ENCODE data around the gene SF3B1.
"Not testable (repeated sequence)": the region's sequence is repeated elsewhere in the genome, so short reads cannot be mapped to it uniquely, and the experiment has no call there.

Gene SF3B1

DNA sequence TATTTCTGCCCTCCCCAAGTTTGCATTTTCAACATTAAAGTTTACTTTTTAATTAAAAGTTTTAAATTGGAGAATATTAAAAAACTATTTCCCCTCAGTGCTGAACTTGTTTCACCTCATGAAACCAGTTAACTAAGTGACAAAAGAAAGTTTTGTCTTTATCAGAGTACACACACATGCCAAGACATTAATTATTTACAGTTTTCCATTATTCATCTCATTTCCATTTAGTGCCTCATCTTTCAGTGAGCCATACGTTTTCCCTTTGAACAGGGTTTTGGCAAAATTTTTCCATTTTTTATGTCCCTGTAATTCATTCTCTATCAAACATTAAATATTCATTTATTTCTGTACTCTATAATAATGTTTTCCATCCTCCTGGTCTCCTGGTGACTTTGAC lies 53.2 kb downstream of the SF3B1 start:
- Histone ChIP-seq H4K91ac (ENCODE audit: low read depth, low read length, poor library complexity) (no peak overlapping the region), H4K8ac (ENCODE audit: low read depth, low read length) (no peak overlapping the region), H3K14ac (ENCODE audit: low read length) (no peak overlapping the region), H3K4me1 (ENCODE audit: control insufficient read depth in 2 of 2, insufficient read depth in 1 of 2, low read depth in 1 of 2, low read length in 2 of 2) (peaks cover 0 to 8% of the 10 kb centered on the region in 2 donors), H3K9ac (ENCODE audit: low read depth, low read length, poor library complexity) (no peak overlapping the region), H3K4ac (ENCODE audit: low read length) (no peak overlapping the region), H3K18ac (ENCODE audit: low read length) (no peak overlapping the region), H3K23ac (ENCODE audit: low read depth, low read length, poor library complexity) (no peak overlapping the region), H3K4me2 (ENCODE audit: insufficient read depth, low read length, poor library complexity, severe bottlenecking) (no peak overlapping the region), H2BK5ac (ENCODE audit: low read length) (no peak overlapping the region), H3K27me3 (ENCODE audit: control insufficient read depth in 3 of 3, insufficient read depth in 3 of 3, low read depth in 1 of 3, low read length in 3 of 3) (no peaks in the 10 kb centered on the region), H3K4me3 (ENCODE audit: low read length in 2 of 2) (no peak overlapping the region), H3K27ac (replicated peaks; ENCODE audit: low read length) (no peak overlapping the region), H2BK120ac (ENCODE audit: low read depth, low read length) (no peak overlapping the region), H2AFZ (ENCODE audit: low read length) (no peak overlapping the region), H2AK5ac (ENCODE audit: low read depth, low read length) (no peak overlapping the region), H2BK12ac (ENCODE audit: low read length) (no peak overlapping the region), H2BK15ac (ENCODE audit: low read length) (no peak overlapping the region), H3K9me3 (replicated peaks in 1 of 2; ENCODE audit: control insufficient read depth in 2 of 2, insufficient read depth in 1 of 2, low read depth in 1 of 2, low read length in 2 of 2) (no peaks in the 10 kb centered on the region), H3K36me3 (replicated peaks in 1 of 2; ENCODE audit: control insufficient read depth in 2 of 2, insufficient read depth in 2 of 2, low read length in 2 of 2) (no peaks in the 10 kb centered on the region), H3K79me1 (ENCODE audit: low read depth, low read length) (no peaks in the 10 kb centered on the region)
- no CpG with 5 or more reads among the region's 1 CpG for WGBS, 2 donors (ENCODE audit: extremely low coverage in 2 of 2, insufficient read length in 2 of 2, insufficient replicate concordance in 1 of 2)
- DNase-seq (ENCODE audit: low spot score): no peak

GRCh38 chr2:197379918-197380309 lies 54.9 kb downstream of the SF3B1 start:
- H3K9ac ChIP-seq (ENCODE audit: low read depth, low read length, poor library complexity); H3K27ac ChIP-seq (replicated peaks; ENCODE audit: low read length); H3K14ac ChIP-seq (ENCODE audit: low read length); H2AFZ ChIP-seq (ENCODE audit: low read length); H3K9me3 ChIP-seq (replicated peaks in 1 of 2; ENCODE audit: control insufficient read depth in 2 of 2, insufficient read depth in 1 of 2, low read depth in 1 of 2, low read length in 2 of 2); H3K4me1 ChIP-seq (ENCODE audit: control insufficient read depth in 2 of 2, insufficient read depth in 1 of 2, low read depth in 1 of 2, low read length in 2 of 2); H3K4me2 ChIP-seq (ENCODE audit: insufficient read depth, low read length, poor library complexity, severe bottlenecking); H3K4me3 ChIP-seq (ENCODE audit: low read length in 2 of 2); H3K23ac ChIP-seq (ENCODE audit: low read depth, low read length, poor library complexity); H3K36me3 ChIP-seq (replicated peaks in 1 of 2; ENCODE audit: control insufficient read depth in 2 of 2, insufficient read depth in 2 of 2, low read length in 2 of 2); H2BK120ac ChIP-seq (ENCODE audit: low read depth, low read length); H2BK12ac ChIP-seq (ENCODE audit: low read length); H2AK5ac ChIP-seq (ENCODE audit: low read depth, low read length); H2BK15ac ChIP-seq (ENCODE audit: low read length); H4K91ac ChIP-seq (ENCODE audit: low read depth, low read length, poor library complexity); H3K79me1 ChIP-seq (ENCODE audit: low read depth, low read length); H4K8ac ChIP-seq (ENCODE audit: low read depth, low read length); H3K27me3 ChIP-seq (ENCODE audit: control insufficient read depth in 3 of 3, insufficient read depth in 3 of 3, low read depth in 1 of 3, low read length in 3 of 3); H2BK5ac ChIP-seq (ENCODE audit: low read length); H3K18ac ChIP-seq (ENCODE audit: low read length); DNase-seq (ENCODE audit: low spot score); H3K4ac ChIP-seq (ENCODE audit: low read length): not testable (repeated sequence)
- WGBS, 2 donors (ENCODE audit: extremely low coverage in 2 of 2, insufficient read length in 2 of 2, insufficient replicate concordance in 1 of 2): no CpG with 5 or more reads among the region's 5 CpGs

DNA sequence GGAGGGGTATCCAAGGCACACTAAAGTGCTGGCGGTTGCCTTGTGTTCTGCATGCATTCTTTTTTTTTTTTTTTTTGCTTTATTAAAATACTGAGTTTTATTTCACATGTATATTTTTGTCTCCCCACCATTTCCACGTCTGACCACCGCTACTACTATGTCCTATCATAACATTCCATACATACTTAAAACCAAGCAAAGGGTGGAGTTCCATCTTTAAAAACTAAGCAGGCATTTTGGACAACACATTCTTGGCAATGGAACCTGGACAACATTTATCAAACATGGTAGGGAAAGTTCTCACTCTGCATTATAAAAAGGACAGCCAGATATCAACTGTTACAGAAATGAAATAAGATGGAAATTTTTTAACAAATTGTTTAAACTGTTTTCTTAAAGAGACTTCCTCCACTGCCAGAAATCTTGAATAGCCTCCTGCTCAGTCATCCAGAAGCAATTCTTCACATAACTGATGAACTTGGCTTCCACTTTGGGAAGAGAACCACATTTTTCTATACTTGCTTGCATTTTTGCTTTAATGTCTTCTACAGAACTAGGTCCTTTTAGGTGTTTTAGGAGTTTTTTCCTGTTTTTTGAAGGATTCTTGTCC lies 55.4 kb downstream of the SF3B1 start:
- H2AFZ ChIP-seq (ENCODE audit: low read length): peak overlapping the region; percentile 77
- not testable (repeated sequence) for H3K23ac ChIP-seq (ENCODE audit: low read depth, low read length, poor library complexity); H3K9ac ChIP-seq (ENCODE audit: low read depth, low read length, poor library complexity); H3K18ac ChIP-seq (ENCODE audit: low read length); H2BK5ac ChIP-seq (ENCODE audit: low read length); H2BK120ac ChIP-seq (ENCODE audit: low read depth, low read length); H2BK15ac ChIP-seq (ENCODE audit: low read length); DNase-seq (ENCODE audit: low spot score); H3K79me1 ChIP-seq (ENCODE audit: low read depth, low read length); H3K4me3 ChIP-seq (ENCODE audit: low read length in 2 of 2); H3K4me1 ChIP-seq (ENCODE audit: control insufficient read depth in 2 of 2, insufficient read depth in 1 of 2, low read depth in 1 of 2, low read length in 2 of 2); H4K8ac ChIP-seq (ENCODE audit: low read depth, low read length); H3K14ac ChIP-seq (ENCODE audit: low read length); H3K36me3 ChIP-seq (replicated peaks in 1 of 2; ENCODE audit: control insufficient read depth in 2 of 2, insufficient read depth in 2 of 2, low read length in 2 of 2); H3K9me3 ChIP-seq (replicated peaks in 1 of 2; ENCODE audit: control insufficient read depth in 2 of 2, insufficient read depth in 1 of 2, low read depth in 1 of 2, low read length in 2 of 2); H3K27ac ChIP-seq (replicated peaks; ENCODE audit: low read length); H3K4ac ChIP-seq (ENCODE audit: low read length); H3K27me3 ChIP-seq (ENCODE audit: control insufficient read depth in 3 of 3, insufficient read depth in 3 of 3, low read depth in 1 of 3, low read length in 3 of 3); H2AK5ac ChIP-seq (ENCODE audit: low read depth, low read length); H4K91ac ChIP-seq (ENCODE audit: low read depth, low read length, poor library complexity); H2BK12ac ChIP-seq (ENCODE audit: low read length); H3K4me2 ChIP-seq (ENCODE audit: insufficient read depth, low read length, poor library complexity, severe bottlenecking)
- WGBS, 2 donors (ENCODE audit: extremely low coverage in 2 of 2, insufficient read length in 2 of 2, insufficient replicate concordance in 1 of 2): no CpG with 5 or more reads among the region's 3 CpGs

DNA sequence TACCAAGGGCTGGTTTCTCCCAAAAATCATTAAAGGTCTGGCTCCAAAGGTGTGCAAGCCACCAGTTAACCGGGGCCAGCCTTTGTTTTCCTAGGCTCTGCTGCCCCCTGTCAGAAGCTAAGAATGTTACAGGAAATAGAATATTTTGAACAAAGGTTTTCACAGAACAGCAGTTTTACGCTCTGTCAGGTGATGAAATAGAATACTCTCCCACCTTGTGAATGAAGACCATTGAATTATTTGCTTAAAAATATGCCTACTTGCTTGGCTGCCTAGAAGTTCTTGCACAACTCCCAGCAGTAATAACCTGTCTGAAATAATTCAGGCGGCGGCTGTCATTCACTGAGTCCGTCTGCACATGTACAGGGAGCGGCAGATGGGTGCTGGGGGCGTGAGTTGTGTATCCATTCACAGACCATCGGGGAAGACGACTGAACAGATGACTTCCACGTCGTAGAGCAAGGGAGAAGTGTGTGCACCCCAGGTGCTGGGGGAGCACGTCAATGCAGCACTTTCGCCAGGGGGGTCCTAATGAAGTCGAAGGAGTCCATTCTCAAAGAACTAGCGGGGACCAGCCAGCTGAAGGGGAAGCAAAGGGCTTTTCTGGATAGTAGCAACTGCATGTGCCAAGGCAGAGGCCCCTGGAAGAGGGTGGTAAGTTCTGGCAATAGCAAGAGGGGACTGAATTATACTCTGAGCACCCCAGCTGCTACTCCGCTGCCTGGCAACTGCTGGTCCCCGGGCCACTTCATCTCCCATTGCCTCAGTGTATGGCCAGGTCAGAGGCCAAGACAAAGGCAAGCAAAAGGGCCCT lies 56.1 kb downstream of the SF3B1 start:
- peak overlapping the region; percentile 77 for H2AFZ ChIP-seq (ENCODE audit: low read length)
- no peaks in the 10 kb centered on the region for H3K36me3 ChIP-seq (replicated peaks in 1 of 2; ENCODE audit: control insufficient read depth in 2 of 2, insufficient read depth in 2 of 2, low read length in 2 of 2)
- no peak overlapping the region for H2AK5ac ChIP-seq (ENCODE audit: low read depth, low read length)
- no peak overlapping the region for H3K14ac ChIP-seq (ENCODE audit: low read length)
- H3K4me3 ChIP-seq (ENCODE audit: low read length in 2 of 2): no peak overlapping the region
- no peak overlapping the region for H2BK120ac ChIP-seq (ENCODE audit: low read depth, low read length)
- no peaks in the 10 kb centered on the region for H3K9me3 ChIP-seq (replicated peaks in 1 of 2; ENCODE audit: control insufficient read depth in 2 of 2, insufficient read depth in 1 of 2, low read depth in 1 of 2, low read length in 2 of 2)
- H3K4me2 ChIP-seq (ENCODE audit: insufficient read depth, low read length, poor library complexity, severe bottlenecking): no peak overlapping the region
- H3K4me1 ChIP-seq (ENCODE audit: control insufficient read depth in 2 of 2, insufficient read depth in 1 of 2, low read depth in 1 of 2, low read length in 2 of 2): peaks cover 2 to 8% of the 10 kb centered on the region in 2 donors
- H4K8ac ChIP-seq (ENCODE audit: low read depth, low read length): no peak overlapping the region
- H2BK5ac ChIP-seq (ENCODE audit: low read length): no peak overlapping the region
- no peak overlapping the region for H3K27ac ChIP-seq (replicated peaks; ENCODE audit: low read length)
- no CpG with 5 or more reads among the region's 17 CpGs for WGBS, 2 donors (ENCODE audit: extremely low coverage in 2 of 2, insufficient read length in 2 of 2, insufficient replicate concordance in 1 of 2)
- H3K18ac ChIP-seq (ENCODE audit: low read length): no peak overlapping the region
- DNase-seq (ENCODE audit: low spot score): peak; percentile 59
- no peak overlapping the region for H3K9ac ChIP-seq (ENCODE audit: low read depth, low read length, poor library complexity)
- peaks cover 0 to 2% (median 0%) of the 10 kb centered on the region in 3 experiments for H3K27me3 ChIP-seq (ENCODE audit: control insufficient read depth in 3 of 3, insufficient read depth in 3 of 3, low read depth in 1 of 3, low read length in 3 of 3)
- H4K91ac ChIP-seq (ENCODE audit: low read depth, low read length, poor library complexity): no peak overlapping the region
- no peak overlapping the region for H2BK15ac ChIP-seq (ENCODE audit: low read length)
- no peaks in the 10 kb centered on the region for H3K79me1 ChIP-seq (ENCODE audit: low read depth, low read length)
- no peak overlapping the region for H2BK12ac ChIP-seq (ENCODE audit: low read length)
- no peak overlapping the region for H3K23ac ChIP-seq (ENCODE audit: low read depth, low read length, poor library complexity)
- no peak overlapping the region for H3K4ac ChIP-seq (ENCODE audit: low read length)

All from neuronal stem cell (in vitro differentiated cells).